Measurements from ENCODE around the gene DDI2. TPM values are rescaled to one million over a fixed set of nuclear protein-coding genes. Genes with fewer than 3 reads are reported as not detected.

DDI2 gene
- total RNA-seq, 1 donor from 2014 or later, result 26.1 TPM

GRCh38 chr1:15709226-15709625, 92.0 kb downstream of the DDI2 start:
- H3K36me3 Mint-ChIP-seq (ENCODE audit: low read depth, unreplicated experiment), result peaks cover 4% of the 10 kb centered on the region
- no peaks in the 10 kb centered on the region for H3K9me3 ChIP-seq (ENCODE audit: insufficient read depth, low read depth, low read length)
- no peak for FAIRE-seq

GRCh38 chr1:15712168-15712567, 94.9 kb downstream of the DDI2 start:
- H2AFZ ChIP-seq (ENCODE audit: low read depth, low read length), result no peak overlapping the region
- no peak overlapping the region for H3K27ac Mint-ChIP-seq (ENCODE audit: unreplicated experiment)
- H3K9ac ChIP-seq (ENCODE audit: low read length), result no peak overlapping the region
- TF ChIP-seq CTCF (IDR thresholded peaks at IDR 0.05; ENCODE audit: insufficient read depth, low read depth, low read length) (no peak), EZH2 (IDR thresholded peaks at IDR 0.05; ENCODE audit: insufficient read depth, low read length) (no peak)
- no peak overlapping the region for H3K4me2 ChIP-seq (ENCODE audit: low read length)
- no peak overlapping the region for H3K27ac ChIP-seq (ENCODE audit: low read depth, low read length)
- H3K79me2 ChIP-seq (ENCODE audit: insufficient read depth, low read length), result peaks cover 59% of the 10 kb centered on the region
- no peak overlapping the region for H3K4me3 Mint-ChIP-seq (ENCODE audit: unreplicated experiment)
- no peaks in the 10 kb centered on the region for H3K27me3 Mint-ChIP-seq (ENCODE audit: low read depth, unreplicated experiment)
- no peaks in the 10 kb centered on the region for H3K27me3 ChIP-seq (ENCODE audit: insufficient read depth, low read length)
- DNase-seq (ENCODE audit: low read depth) (no peak), FAIRE-seq (no peak)
- no peak overlapping the region for H3K4me3 ChIP-seq (ENCODE audit: insufficient read depth, low read depth, low read length)
- H3K36me3 ChIP-seq (ENCODE audit: insufficient read depth, low read length), result peaks cover 4% of the 10 kb centered on the region
- H4K20me1 ChIP-seq (ENCODE audit: insufficient read depth, low read length), result peaks cover 73% of the 10 kb centered on the region
- peaks cover 6% of the 10 kb centered on the region for H3K4me1 Mint-ChIP-seq (ENCODE audit: low read depth, unreplicated experiment)
- H3K36me3 Mint-ChIP-seq (ENCODE audit: low read depth, unreplicated experiment), result peaks cover 12% of the 10 kb centered on the region
- no peaks in the 10 kb centered on the region for H3K9me3 Mint-ChIP-seq (ENCODE audit: unreplicated experiment)
- H3K4me1 ChIP-seq (ENCODE audit: insufficient read depth, low read length), result no peaks in the 10 kb centered on the region
- H3K9me3 ChIP-seq (ENCODE audit: insufficient read depth, low read depth, low read length), result no peaks in the 10 kb centered on the region

More at GRCh38 chr1:15709226-15709625, 92.0 kb downstream of the DDI2 start:
- Mint-ChIP-seq H3K4me1 (ENCODE audit: low read depth, unreplicated experiment) (peaks cover 9% of the 10 kb centered on the region), H3K27ac (ENCODE audit: unreplicated experiment) (no peak overlapping the region), H3K27me3 (ENCODE audit: low read depth, unreplicated experiment) (no peaks in the 10 kb centered on the region), H3K4me3 (ENCODE audit: unreplicated experiment) (no peak overlapping the region), H3K9me3 (ENCODE audit: unreplicated experiment) (no peaks in the 10 kb centered on the region)
- no peak overlapping the region for H3K4me3 ChIP-seq (ENCODE audit: insufficient read depth, low read depth, low read length)
- no peak overlapping the region for H3K4me2 ChIP-seq (ENCODE audit: low read length)
- TF ChIP-seq EZH2 (IDR thresholded peaks at IDR 0.05; ENCODE audit: insufficient read depth, low read length), result no peak
- no peak for TF ChIP-seq CTCF (IDR thresholded peaks at IDR 0.05; ENCODE audit: insufficient read depth, low read depth, low read length)
- no peak overlapping the region for H3K9ac ChIP-seq (ENCODE audit: low read length)
- H3K4me1 ChIP-seq (ENCODE audit: insufficient read depth, low read length), result peaks cover 4% of the 10 kb centered on the region
- H2AFZ ChIP-seq (ENCODE audit: low read depth, low read length), result no peak overlapping the region
- peaks cover 2% of the 10 kb centered on the region for H3K36me3 ChIP-seq (ENCODE audit: insufficient read depth, low read length)
- no peaks in the 10 kb centered on the region for H3K27me3 ChIP-seq (ENCODE audit: insufficient read depth, low read length)
- peaks cover 63% of the 10 kb centered on the region for H4K20me1 ChIP-seq (ENCODE audit: insufficient read depth, low read length)
- peaks cover 67% of the 10 kb centered on the region for H3K79me2 ChIP-seq (ENCODE audit: insufficient read depth, low read length)
- DNase-seq (ENCODE audit: low read depth), result no peak
- H3K27ac ChIP-seq (ENCODE audit: low read depth, low read length), result no peak overlapping the region

- no peak overlapping the region for H3K27ac Mint-ChIP-seq (ENCODE audit: unreplicated experiment)
- no peak overlapping the region for H2AFZ ChIP-seq (ENCODE audit: low read depth, low read length)
- DNase-seq (ENCODE audit: low read depth) (peak; percentile 64), FAIRE-seq (no peak)
- H3K27me3 Mint-ChIP-seq (ENCODE audit: low read depth, unreplicated experiment), result no peaks in the 10 kb centered on the region
- no peak overlapping the region for H3K27ac ChIP-seq (ENCODE audit: low read depth, low read length)
- no peak overlapping the region for H3K4me3 Mint-ChIP-seq (ENCODE audit: unreplicated experiment)
- H3K4me2 ChIP-seq (ENCODE audit: low read length), result no peak overlapping the region
- peaks cover 6% of the 10 kb centered on the region for H3K4me1 Mint-ChIP-seq (ENCODE audit: low read depth, unreplicated experiment)
- peaks cover 52% of the 10 kb centered on the region for H4K20me1 ChIP-seq (ENCODE audit: insufficient read depth, low read length)
- no peak overlapping the region for H3K4me3 ChIP-seq (ENCODE audit: insufficient read depth, low read depth, low read length)
- H3K79me2 ChIP-seq (ENCODE audit: insufficient read depth, low read length), result peaks cover 37% of the 10 kb centered on the region
- no peaks in the 10 kb centered on the region for H3K9me3 ChIP-seq (ENCODE audit: insufficient read depth, low read depth, low read length)
- TF ChIP-seq EZH2 (IDR thresholded peaks at IDR 0.05; ENCODE audit: insufficient read depth, low read length) (no peak), CTCF (IDR thresholded peaks at IDR 0.05; ENCODE audit: insufficient read depth, low read depth, low read length) (no peak)
- peaks cover 13% of the 10 kb centered on the region for H3K36me3 Mint-ChIP-seq (ENCODE audit: low read depth, unreplicated experiment)
- H3K4me1 ChIP-seq (ENCODE audit: insufficient read depth, low read length), result no peaks in the 10 kb centered on the region
- peaks cover 10% of the 10 kb centered on the region for H3K36me3 ChIP-seq (ENCODE audit: insufficient read depth, low read length)
- no peaks in the 10 kb centered on the region for H3K9me3 Mint-ChIP-seq (ENCODE audit: unreplicated experiment)
- H3K27me3 ChIP-seq (ENCODE audit: insufficient read depth, low read length), result no peaks in the 10 kb centered on the region
- H3K9ac ChIP-seq (ENCODE audit: low read length), result no peak overlapping the region
Observed at GRCh38 chr1:15714406-15715136, 97.3 kb downstream of the DDI2 start.
